HEK293 (cell line): ENCODE measurements around the gene DHX8.

Experiments used
- CTCF ChIA-PET: fragments of 350-600 bp; formaldehyde crosslinking; extraction: SDS; loops from one replicate; lab custom pipeline; 2021; ENCODE audit warnings: antibody characterized with exemption; lab: Yijun Ruan, JAX
- POLR2A ChIA-PET: fragments of 300-600 bp; formaldehyde crosslinking; extraction: SDS; loops from one replicate; lab custom pipeline; 2020; ENCODE audit warnings: antibody characterized with exemption, inconsistent platforms; lab: Yijun Ruan, JAX
- H3K27ac ChIP-seq: fragments of 200-500 bp; sonication (Bioruptor generic); 2 replicates; pipeline ENCODE4 v1.5.1; 2014; ENCODE audit warnings: low read depth, low read length, control low read depth, inconsistent platforms; ENCODE audit errors: extremely low read depth
- H3K36me3 ChIP-seq, 2 experiments: fragments of 200-500 bp in 1 of 2; sonication (Bioruptor generic) in 1 of 2; 1 replicate in 1 of 2; 2 replicates in 1 of 2; pipeline ENCODE4 v1.5.1; 2014 to 2017; ENCODE audit warnings: inconsistent platforms in 2 of 2, low read length in 2 of 2; ENCODE audit not compliant: control insufficient read depth in 2 of 2, insufficient read depth in 1 of 2
- H3K4me1 ChIP-seq: fragments of 200-500 bp; sonication (Bioruptor generic); 2 replicates; pipeline ENCODE4 v1.5.1; 2014; ENCODE audit warnings: mild to moderate bottlenecking, low read length, inconsistent platforms; ENCODE audit not compliant: control insufficient read depth, insufficient read depth
- H3K4me3 ChIP-seq: 2 replicates; pipeline ENCODE4 v1.5.1; 2011; ENCODE audit warnings: low read depth, mild to moderate bottlenecking, control low read depth, low read length, moderate library complexity
- H3K9me3 ChIP-seq: fragments of 200-500 bp; sonication (Bioruptor generic); 2 replicates; pipeline ENCODE4 v1.5.1; 2014; ENCODE audit warnings: low read depth, low read length, inconsistent platforms; ENCODE audit not compliant: control insufficient read depth, insufficient read depth
- GLIS2 ChIP-seq: fragments of 450-650 bp; formaldehyde crosslinking; IDR thresholded peaks from 2 replicates; pipeline ENCODE4 v1.5.1; 2016; ENCODE audit warnings: missing biosample characterization, missing genetic modification characterization
- KLF10 ChIP-seq: fragments of 450-650 bp; IDR thresholded peaks from 2 replicates; pipeline ENCODE4 v1.5.1; 2018; ENCODE audit warnings: missing biosample characterization, mild to moderate bottlenecking, missing genetic modification characterization
- SP2 ChIP-seq: fragments of 450-650 bp; formaldehyde crosslinking; IDR thresholded peaks from 2 replicates; pipeline ENCODE4 v1.5.1; 2016; ENCODE audit warnings: missing biosample characterization, missing genetic modification characterization
- SP3 ChIP-seq: fragments of 450-650 bp; formaldehyde crosslinking; IDR thresholded peaks from 2 replicates; pipeline ENCODE4 v1.5.1; 2016; ENCODE audit warnings: missing biosample characterization, missing genetic modification characterization
- ZBTB1 ChIP-seq: fragments of 450-650 bp; formaldehyde crosslinking; IDR thresholded peaks from 2 replicates; pipeline ENCODE4 v1.5.1; 2016; ENCODE audit warnings: missing biosample characterization, missing genetic modification characterization
- ZBTB20 ChIP-seq: fragments of 450-650 bp; formaldehyde crosslinking; IDR thresholded peaks from 2 replicates; pipeline ENCODE4 v1.5.1; 2016; ENCODE audit warnings: missing biosample characterization, missing genetic modification characterization
- ZNF121 ChIP-seq: fragments of 450-650 bp; formaldehyde crosslinking; IDR thresholded peaks from 2 replicates; pipeline ENCODE4 v1.5.1; 2016; ENCODE audit warnings: missing biosample characterization, missing genetic modification characterization
- ZNF175 ChIP-seq: fragments of 450-650 bp; formaldehyde crosslinking; IDR thresholded peaks from 2 replicates; pipeline ENCODE4 v1.5.1; 2016; ENCODE audit warnings: missing biosample characterization, missing genetic modification characterization
- ZNF202 ChIP-seq: fragments of 450-650 bp; formaldehyde crosslinking; IDR thresholded peaks from 2 replicates; pipeline ENCODE4 v1.5.1; 2016; ENCODE audit warnings: missing biosample characterization, missing genetic modification characterization, borderline replicate concordance
- ZNF248 ChIP-seq: fragments of 450-650 bp; formaldehyde crosslinking; IDR thresholded peaks from 2 replicates; pipeline ENCODE4 v1.5.1; 2017; ENCODE audit warnings: missing biosample characterization, missing genetic modification characterization
- ZNF302 ChIP-seq: fragments of 450-650 bp; formaldehyde crosslinking; IDR thresholded peaks from 2 replicates; pipeline ENCODE4 v1.5.1; 2016; ENCODE audit warnings: missing biosample characterization, missing genetic modification characterization, low read depth
- ZNF311 ChIP-seq: fragments of 450-650 bp; formaldehyde crosslinking; IDR thresholded peaks from 2 replicates; pipeline ENCODE4 v1.5.1; 2017; ENCODE audit warnings: missing biosample characterization, missing genetic modification characterization, borderline replicate concordance
- ZNF530 ChIP-seq: fragments of 450-650 bp; formaldehyde crosslinking; IDR thresholded peaks from 2 replicates; pipeline ENCODE4 v1.5.1; 2016; ENCODE audit warnings: low read depth, missing biosample characterization, missing genetic modification characterization
- ZNF585B ChIP-seq: fragments of 450-650 bp; formaldehyde crosslinking; IDR thresholded peaks from 2 replicates; pipeline ENCODE4 v1.5.1; 2016; ENCODE audit warnings: missing biosample characterization, missing genetic modification characterization
- ZNF596 ChIP-seq: fragments of 450-650 bp; IDR thresholded peaks from 2 replicates; pipeline ENCODE4 v1.5.0; 2018; ENCODE audit warnings: missing biosample characterization, mild to moderate bottlenecking, missing genetic modification characterization, moderate library complexity
- ZNF785 ChIP-seq: fragments of 450-650 bp; formaldehyde crosslinking; IDR thresholded peaks from 2 replicates; pipeline ENCODE4 v1.5.1; 2016; ENCODE audit warnings: missing biosample characterization, missing genetic modification characterization
- TF ChIP-seq, protein P1 (sequence below): fragments of 450-650 bp; formaldehyde crosslinking; IDR thresholded peaks from 2 replicates; pipeline ENCODE4 v1.5.1; 2017; ENCODE audit warnings: missing biosample characterization, mild to moderate bottlenecking, missing genetic modification characterization, moderate library complexity
- TF ChIP-seq, protein P2 (sequence below): fragments of 450-650 bp; formaldehyde crosslinking; IDR thresholded peaks from 2 replicates; pipeline ENCODE4 v1.5.1; 2016; ENCODE audit warnings: missing biosample characterization, missing genetic modification characterization, borderline replicate concordance
- TF ChIP-seq, protein P3 (sequence below): fragments of 450-650 bp; formaldehyde crosslinking; IDR thresholded peaks from 2 replicates; pipeline ENCODE4 v1.5.1; 2017; ENCODE audit warnings: missing biosample characterization, missing genetic modification characterization
- TF ChIP-seq, protein P4 (sequence below): fragments of 450-650 bp; formaldehyde crosslinking; IDR thresholded peaks from 2 replicates; pipeline ENCODE4 v1.5.1; 2016; ENCODE audit warnings: missing biosample characterization, missing genetic modification characterization
- TF ChIP-seq, protein P5 (sequence below): fragments of 450-650 bp; formaldehyde crosslinking; IDR thresholded peaks from 2 replicates; pipeline ENCODE4 v1.5.1; 2016; ENCODE audit warnings: missing biosample characterization, missing genetic modification characterization

The DHX8 gene

DNA sequence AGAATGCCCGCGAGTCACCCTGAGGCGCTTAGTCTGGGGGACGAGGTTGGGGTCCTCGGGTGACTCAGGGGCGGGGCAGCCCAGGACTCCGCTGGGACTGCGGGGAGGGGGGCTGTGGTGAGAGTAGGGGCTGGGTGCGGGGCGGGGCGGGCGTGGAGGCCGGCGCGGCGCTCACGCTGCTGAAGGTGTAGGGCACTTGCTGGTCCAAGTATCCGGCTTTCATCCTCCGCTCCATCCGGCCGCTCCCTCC lies 61.5 kb downstream of the DHX8 start (continued):
- TF ChIP-seq, protein P1, sequence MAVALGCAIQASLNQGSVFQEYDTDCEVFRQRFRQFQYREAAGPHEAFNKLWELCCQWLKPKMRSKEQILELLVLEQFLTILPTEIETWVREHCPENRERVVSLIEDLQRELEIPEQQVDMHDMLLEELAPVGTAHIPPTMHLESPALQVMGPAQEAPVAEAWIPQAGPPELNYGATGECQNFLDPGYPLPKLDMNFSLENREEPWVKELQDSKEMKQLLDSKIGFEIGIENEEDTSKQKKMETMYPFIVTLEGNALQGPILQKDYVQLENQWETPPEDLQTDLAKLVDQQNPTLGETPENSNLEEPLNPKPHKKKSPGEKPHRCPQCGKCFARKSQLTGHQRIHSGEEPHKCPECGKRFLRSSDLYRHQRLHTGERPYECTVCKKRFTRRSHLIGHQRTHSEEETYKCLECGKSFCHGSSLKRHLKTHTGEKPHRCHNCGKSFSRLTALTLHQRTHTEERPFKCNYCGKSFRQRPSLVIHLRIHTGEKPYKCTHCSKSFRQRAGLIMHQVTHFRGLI (tag by site-specific recombination), result no peak
- TF ChIP-seq ZNF596 (tag by site-specific recombination) (no peak), ZNF530 (tag by site-specific recombination) (no peak)

DNA sequence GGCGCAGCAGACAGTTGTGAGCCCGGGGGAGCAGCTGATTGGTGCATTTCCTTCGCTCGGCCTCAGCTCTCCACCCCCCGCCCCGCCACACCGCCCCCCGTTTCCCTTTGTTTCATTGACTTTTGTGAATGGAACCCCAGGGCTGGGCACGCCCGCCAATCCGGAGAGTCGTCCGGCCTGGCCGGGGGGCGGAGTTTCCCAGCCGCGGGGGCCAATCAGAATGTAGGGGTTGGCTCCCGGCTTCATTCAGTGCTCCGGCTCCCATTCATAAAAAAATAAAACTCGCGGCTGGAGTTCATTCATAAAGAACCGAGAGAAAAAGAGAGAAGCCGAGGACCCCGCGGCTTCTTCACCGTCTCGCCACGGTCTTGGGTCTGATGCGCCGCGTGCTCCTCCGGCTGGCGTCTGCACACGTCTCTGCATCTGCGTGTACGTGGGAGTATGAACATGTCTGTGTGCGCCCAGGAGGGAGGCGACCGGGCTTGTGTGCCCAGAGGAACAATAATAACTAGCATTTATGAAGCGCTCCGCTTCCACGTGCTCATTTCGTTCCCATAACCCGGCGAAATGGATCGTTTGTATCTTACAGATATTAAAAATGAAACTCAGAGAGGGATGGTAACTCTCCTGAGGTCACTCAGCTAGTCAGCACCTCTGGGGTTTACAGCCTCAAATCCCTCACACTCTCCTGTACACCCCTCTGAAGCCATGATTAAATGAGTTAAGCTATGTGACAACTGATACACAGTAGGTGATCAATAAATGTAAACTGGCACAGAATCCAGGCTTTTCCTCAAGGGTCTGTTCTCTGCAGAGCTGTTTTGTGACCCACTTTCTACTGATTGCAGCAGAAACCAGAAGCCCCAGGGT lies 62.8 kb downstream of the DHX8 start, which contains the start of gene ETV4:
Gene ETV4 (minus strand): TSS at position 22 of the 870 bp plus-strand sequence. CDS start 723 bp downstream, outside the sequence.
- no peaks in the 10 kb centered on the region for H3K9me3 ChIP-seq
- peaks cover 17% of the 10 kb centered on the region for H3K4me1 ChIP-seq
- H3K27ac ChIP-seq, result peak within 1 kb of the TSS; percentile 52; the same call in 1 of the 2 replicates
- ChIA-PET CTCF (interaction anchor here (0.7 to 2.5 kb wide), 8 partner anchors 9 to 220 kb away, joined by 3 to 14 read pairs (median 4); no protein-coding TSS in a partner anchor), POLR2A (interaction anchor here (0.6 to 1.3 kb wide), 4 partner anchors 10 to 148 kb away, joined by 3 to 5 read pairs (median 4); partner anchors contain the start of gene ARL4D)
- H3K4me3 ChIP-seq, result peak within 1 kb of the TSS; percentile 36
- H3K36me3 ChIP-seq, result no peaks in the 10 kb centered on the region
- no peak for TF ChIP-seq ZNF121
- TF ChIP-seq, protein P2, sequence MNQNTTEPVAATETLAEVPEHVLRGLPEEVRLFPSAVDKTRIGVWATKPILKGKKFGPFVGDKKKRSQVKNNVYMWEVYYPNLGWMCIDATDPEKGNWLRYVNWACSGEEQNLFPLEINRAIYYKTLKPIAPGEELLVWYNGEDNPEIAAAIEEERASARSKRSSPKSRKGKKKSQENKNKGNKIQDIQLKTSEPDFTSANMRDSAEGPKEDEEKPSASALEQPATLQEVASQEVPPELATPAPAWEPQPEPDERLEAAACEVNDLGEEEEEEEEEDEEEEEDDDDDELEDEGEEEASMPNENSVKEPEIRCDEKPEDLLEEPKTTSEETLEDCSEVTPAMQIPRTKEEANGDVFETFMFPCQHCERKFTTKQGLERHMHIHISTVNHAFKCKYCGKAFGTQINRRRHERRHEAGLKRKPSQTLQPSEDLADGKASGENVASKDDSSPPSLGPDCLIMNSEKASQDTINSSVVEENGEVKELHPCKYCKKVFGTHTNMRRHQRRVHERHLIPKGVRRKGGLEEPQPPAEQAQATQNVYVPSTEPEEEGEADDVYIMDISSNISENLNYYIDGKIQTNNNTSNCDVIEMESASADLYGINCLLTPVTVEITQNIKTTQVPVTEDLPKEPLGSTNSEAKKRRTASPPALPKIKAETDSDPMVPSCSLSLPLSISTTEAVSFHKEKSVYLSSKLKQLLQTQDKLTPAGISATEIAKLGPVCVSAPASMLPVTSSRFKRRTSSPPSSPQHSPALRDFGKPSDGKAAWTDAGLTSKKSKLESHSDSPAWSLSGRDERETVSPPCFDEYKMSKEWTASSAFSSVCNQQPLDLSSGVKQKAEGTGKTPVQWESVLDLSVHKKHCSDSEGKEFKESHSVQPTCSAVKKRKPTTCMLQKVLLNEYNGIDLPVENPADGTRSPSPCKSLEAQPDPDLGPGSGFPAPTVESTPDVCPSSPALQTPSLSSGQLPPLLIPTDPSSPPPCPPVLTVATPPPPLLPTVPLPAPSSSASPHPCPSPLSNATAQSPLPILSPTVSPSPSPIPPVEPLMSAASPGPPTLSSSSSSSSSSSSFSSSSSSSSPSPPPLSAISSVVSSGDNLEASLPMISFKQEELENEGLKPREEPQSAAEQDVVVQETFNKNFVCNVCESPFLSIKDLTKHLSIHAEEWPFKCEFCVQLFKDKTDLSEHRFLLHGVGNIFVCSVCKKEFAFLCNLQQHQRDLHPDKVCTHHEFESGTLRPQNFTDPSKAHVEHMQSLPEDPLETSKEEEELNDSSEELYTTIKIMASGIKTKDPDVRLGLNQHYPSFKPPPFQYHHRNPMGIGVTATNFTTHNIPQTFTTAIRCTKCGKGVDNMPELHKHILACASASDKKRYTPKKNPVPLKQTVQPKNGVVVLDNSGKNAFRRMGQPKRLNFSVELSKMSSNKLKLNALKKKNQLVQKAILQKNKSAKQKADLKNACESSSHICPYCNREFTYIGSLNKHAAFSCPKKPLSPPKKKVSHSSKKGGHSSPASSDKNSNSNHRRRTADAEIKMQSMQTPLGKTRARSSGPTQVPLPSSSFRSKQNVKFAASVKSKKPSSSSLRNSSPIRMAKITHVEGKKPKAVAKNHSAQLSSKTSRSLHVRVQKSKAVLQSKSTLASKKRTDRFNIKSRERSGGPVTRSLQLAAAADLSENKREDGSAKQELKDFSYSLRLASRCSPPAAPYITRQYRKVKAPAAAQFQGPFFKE (tag by site-specific recombination), result no peak
- TF ChIP-seq, protein P3, sequence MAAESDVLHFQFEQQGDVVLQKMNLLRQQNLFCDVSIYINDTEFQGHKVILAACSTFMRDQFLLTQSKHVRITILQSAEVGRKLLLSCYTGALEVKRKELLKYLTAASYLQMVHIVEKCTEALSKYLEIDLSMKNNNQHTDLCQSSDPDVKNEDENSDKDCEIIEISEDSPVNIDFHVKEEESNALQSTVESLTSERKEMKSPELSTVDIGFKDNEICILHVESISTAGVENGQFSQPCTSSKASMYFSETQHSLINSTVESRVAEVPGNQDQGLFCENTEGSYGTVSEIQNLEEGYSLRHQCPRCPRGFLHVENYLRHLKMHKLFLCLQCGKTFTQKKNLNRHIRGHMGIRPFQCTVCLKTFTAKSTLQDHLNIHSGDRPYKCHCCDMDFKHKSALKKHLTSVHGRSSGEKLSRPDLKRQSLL, result no peak
- peak; percentile 89 for TF ChIP-seq SP2 (tag by site-specific recombination)
- peak; percentile 87 for TF ChIP-seq GLIS2 (tag by site-specific recombination)
- no peak for TF ChIP-seq ZNF785
- no peak for TF ChIP-seq ZBTB1 (tag by site-specific recombination)
- 0 out of 2 replicates have a peak, but pooled peaks have one; percentile 22 for TF ChIP-seq ZNF596 (tag by site-specific recombination)
- TF ChIP-seq ZNF311 (tag by site-specific recombination), result no peak
- no peak for TF ChIP-seq ZNF175
- no peak for TF ChIP-seq ZNF248
- TF ChIP-seq ZBTB20 (tag by site-specific recombination), result peak; percentile 81
- TF ChIP-seq SP3 (tag by site-specific recombination), result peak; percentile 57; the same call in 1 of the 2 replicates
- TF ChIP-seq, protein P4, sequence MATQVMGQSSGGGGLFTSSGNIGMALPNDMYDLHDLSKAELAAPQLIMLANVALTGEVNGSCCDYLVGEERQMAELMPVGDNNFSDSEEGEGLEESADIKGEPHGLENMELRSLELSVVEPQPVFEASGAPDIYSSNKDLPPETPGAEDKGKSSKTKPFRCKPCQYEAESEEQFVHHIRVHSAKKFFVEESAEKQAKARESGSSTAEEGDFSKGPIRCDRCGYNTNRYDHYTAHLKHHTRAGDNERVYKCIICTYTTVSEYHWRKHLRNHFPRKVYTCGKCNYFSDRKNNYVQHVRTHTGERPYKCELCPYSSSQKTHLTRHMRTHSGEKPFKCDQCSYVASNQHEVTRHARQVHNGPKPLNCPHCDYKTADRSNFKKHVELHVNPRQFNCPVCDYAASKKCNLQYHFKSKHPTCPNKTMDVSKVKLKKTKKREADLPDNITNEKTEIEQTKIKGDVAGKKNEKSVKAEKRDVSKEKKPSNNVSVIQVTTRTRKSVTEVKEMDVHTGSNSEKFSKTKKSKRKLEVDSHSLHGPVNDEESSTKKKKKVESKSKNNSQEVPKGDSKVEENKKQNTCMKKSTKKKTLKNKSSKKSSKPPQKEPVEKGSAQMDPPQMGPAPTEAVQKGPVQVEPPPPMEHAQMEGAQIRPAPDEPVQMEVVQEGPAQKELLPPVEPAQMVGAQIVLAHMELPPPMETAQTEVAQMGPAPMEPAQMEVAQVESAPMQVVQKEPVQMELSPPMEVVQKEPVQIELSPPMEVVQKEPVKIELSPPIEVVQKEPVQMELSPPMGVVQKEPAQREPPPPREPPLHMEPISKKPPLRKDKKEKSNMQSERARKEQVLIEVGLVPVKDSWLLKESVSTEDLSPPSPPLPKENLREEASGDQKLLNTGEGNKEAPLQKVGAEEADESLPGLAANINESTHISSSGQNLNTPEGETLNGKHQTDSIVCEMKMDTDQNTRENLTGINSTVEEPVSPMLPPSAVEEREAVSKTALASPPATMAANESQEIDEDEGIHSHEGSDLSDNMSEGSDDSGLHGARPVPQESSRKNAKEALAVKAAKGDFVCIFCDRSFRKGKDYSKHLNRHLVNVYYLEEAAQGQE (tag by site-specific recombination), result no peak
- TF ChIP-seq ZNF585B (tag by site-specific recombination), result no peak
- TF ChIP-seq KLF10, result 0 out of 2 replicates have a peak, but pooled peaks have one; percentile 34
- TF ChIP-seq ZNF202 (tag by site-specific recombination), result no peak
- TF ChIP-seq ZNF302, result no peak
- TF ChIP-seq, protein P5, sequence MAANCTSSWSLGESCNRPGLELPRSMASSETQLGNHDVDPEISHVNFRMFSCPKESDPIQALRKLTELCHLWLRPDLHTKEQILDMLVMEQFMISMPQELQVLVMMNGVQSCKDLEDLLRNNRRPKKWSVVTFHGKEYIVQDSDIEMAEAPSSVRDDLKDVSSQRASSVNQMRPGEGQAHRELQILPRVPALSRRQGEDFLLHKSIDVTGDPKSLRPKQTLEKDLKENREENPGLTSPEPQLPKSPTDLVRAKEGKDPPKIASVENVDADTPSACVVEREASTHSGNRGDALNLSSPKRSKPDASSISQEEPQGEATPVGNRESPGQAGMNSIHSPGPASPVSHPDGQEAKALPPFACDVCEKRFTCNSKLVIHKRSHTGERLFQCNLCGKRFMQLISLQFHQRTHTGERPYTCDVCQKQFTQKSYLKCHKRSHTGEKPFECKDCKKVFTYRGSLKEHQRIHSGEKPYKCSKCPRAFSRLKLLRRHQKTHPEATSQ (tag by site-specific recombination), result no peak
